Suprapubic skin (tissue), 4 donors: ENCODE data around the gene DNHD1. TPM values are rescaled to one million over a fixed set of nuclear protein-coding genes. Genes with fewer than 3 reads are reported as not detected.

Source experiments
- DNase-seq, 2 donors: peaks; one replicate each; pipeline ENCODE4 v3.0.0-alpha.2; 2019; ENCODE audit warnings: low spot score in 2 of 2
- H3K27ac ChIP-seq: fragments of 200-600 bp; sonication (generic); one replicate; pipeline ENCODE4 v1.5.1; 2019
- H3K27me3 ChIP-seq: fragments of 200-600 bp; sonication (generic); one replicate; pipeline ENCODE4 v1.5.1; 2019
- H3K36me3 ChIP-seq: fragments of 200-600 bp; sonication (generic); one replicate; pipeline ENCODE4 v1.5.1; 2019
- H3K4me1 ChIP-seq: fragments of 200-600 bp; sonication (generic); one replicate; pipeline ENCODE4 v1.5.1; 2019
- H3K4me3 ChIP-seq: fragments of 200-600 bp; sonication (generic); one replicate; pipeline ENCODE4 v1.5.1; 2019; ENCODE audit warnings: mild to moderate bottlenecking
- H3K9me3 ChIP-seq: fragments of 200-600 bp; sonication (generic); one replicate; pipeline ENCODE4 v1.5.1; 2019
- EP300 ChIP-seq: sonication (generic); formaldehyde crosslinking; IDR thresholded peaks from one replicate; pipeline ENCODE4 v1.6.1; 2017; ENCODE audit warnings: antibody characterized with exemption
- POLR2A ChIP-seq, 2 donors: fragments of 450-650 bp; IDR thresholded peaks; one replicate each; pipeline ENCODE4 v1.6.1; 2017; ENCODE audit warnings: antibody characterized with exemption in 2 of 2, mild to moderate bottlenecking in 2 of 2, moderate library complexity in 2 of 2
- POLR2AphosphoS5 ChIP-seq, 3 donors: sonication (generic); formaldehyde crosslinking; IDR thresholded peaks; one replicate each; pipeline ENCODE4 v1.6.1; 2017; ENCODE audit warnings: antibody characterized with exemption in 3 of 3
- WGBS: methylation state at CpG from one replicate; pipeline ENCODE4 v1.1.5; 2018; 5-methylcytosine and 5-hydroxymethylcytosine counted together
- total RNA-seq, 4 donors: library from RNA; depleted of rRNA; stranded (reverse); fragments of >200 nt; gene quantifications; one replicate each; pipeline ENCODE4 v1.1.0, GENCODE V29; 2016
- TF ChIP-seq, protein P1 (sequence below), 2 donors: fragments of 200-600 bp in 1 of 2; fragments of 450-650 bp in 1 of 2; sonication (generic) in 1 of 2; IDR thresholded peaks; one replicate each; pipeline ENCODE4 v1.5.1; 2016 to 2019; ENCODE audit warnings: antibody characterized with exemption in 2 of 2, mild to moderate bottlenecking in 1 of 2, moderate library complexity in 1 of 2

Gene DNHD1
- total RNA-seq, 4 donors from 2014 or later = 6.2 to 32.0 (median 9.6) TPM

DNA sequence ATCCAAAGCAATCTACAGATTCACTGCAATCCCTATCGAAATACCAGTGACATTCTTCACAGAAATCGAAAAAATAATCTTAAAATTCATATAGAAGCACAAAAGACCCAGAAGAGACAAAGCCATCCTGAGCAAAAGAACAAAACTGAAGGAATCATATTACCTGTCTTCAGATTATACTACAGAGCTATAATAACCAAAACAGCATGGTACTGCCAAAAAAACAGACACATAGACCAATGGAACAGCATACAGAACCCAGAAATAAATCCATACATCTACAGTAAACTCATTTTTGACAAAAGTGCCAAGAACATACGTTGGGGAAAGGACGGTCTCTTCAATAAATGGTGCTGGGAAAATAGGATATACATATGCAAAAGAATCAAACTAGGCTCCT lies 87.4 kb downstream of the DNHD1 start:
- WGBS = 92% methylated on average over 4 of the region's 4 CpGs
- H3K27me3 ChIP-seq = no peaks in the 10 kb centered on the region

DNA sequence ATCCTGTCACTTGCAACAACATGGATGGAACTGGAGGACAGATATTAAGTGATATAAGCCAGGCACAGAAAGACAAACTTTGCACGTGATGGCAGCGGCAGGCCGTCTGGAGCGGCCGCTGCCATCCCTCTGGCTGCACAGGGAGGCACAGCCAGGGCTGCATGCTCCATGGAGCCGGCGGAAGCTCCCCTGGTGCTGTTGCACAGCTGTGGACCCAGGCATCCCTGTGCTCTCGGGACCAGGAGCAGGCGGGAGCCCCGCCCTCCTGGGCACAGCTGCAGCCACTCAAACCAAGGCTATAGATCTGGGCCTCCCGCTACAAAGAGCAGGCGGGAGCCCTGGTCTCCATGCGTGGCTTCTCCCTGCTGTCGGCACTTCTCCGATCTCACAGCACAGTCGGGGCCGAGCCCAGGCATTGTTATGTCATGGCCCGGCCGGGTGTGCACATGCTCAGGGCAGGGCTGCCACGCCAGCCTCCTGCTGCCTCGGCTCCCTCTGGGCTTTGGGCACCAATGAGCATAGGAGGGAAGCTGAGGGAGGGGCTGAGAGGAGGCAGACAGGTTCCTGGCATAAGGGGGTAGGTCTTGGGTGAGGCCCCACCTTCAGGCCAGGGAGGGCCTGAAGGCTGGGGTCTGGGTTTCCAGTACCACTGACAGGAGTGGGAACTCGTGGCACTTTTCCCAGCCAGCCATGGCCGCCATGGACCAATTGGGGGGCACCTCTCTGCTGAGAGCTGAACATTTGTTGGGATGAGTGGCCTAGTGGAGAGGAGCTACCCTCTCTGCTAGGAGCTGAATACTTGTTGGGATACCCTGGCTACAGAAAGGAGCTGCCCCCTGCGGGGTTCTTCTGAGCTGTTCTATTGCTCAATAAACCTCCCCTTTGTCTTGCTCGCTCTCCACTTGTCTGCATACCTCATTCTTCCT lies 89.6 kb downstream of the DNHD1 start:
- H3K4me3 ChIP-seq = no peak overlapping the region
- no peak overlapping the region for H3K27ac ChIP-seq
- WGBS = 50% methylated on average over 13 of the region's 25 CpGs
- DNase-seq = no peak
- H3K4me1 ChIP-seq = peaks cover 8% of the 10 kb centered on the region
- no peaks in the 10 kb centered on the region for H3K27me3 ChIP-seq
- H3K36me3 ChIP-seq = no peaks in the 10 kb centered on the region
- peaks cover 10% of the 10 kb centered on the region for H3K9me3 ChIP-seq
- no peak for TF ChIP-seq POLR2A (IDR thresholded peaks at IDR 0.05)
- TF ChIP-seq POLR2AphosphoS5 (IDR thresholded peaks at IDR 0.05) = no peak
- no peak for TF ChIP-seq EP300
- TF ChIP-seq, protein P1, sequence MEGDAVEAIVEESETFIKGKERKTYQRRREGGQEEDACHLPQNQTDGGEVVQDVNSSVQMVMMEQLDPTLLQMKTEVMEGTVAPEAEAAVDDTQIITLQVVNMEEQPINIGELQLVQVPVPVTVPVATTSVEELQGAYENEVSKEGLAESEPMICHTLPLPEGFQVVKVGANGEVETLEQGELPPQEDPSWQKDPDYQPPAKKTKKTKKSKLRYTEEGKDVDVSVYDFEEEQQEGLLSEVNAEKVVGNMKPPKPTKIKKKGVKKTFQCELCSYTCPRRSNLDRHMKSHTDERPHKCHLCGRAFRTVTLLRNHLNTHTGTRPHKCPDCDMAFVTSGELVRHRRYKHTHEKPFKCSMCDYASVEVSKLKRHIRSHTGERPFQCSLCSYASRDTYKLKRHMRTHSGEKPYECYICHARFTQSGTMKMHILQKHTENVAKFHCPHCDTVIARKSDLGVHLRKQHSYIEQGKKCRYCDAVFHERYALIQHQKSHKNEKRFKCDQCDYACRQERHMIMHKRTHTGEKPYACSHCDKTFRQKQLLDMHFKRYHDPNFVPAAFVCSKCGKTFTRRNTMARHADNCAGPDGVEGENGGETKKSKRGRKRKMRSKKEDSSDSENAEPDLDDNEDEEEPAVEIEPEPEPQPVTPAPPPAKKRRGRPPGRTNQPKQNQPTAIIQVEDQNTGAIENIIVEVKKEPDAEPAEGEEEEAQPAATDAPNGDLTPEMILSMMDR (IDR thresholded peaks at IDR 0.05) = no peak

More for the DNA sequence above, 87.4 kb downstream of the DNHD1 start:
- H3K4me3 ChIP-seq = no peak overlapping the region
- H3K36me3 ChIP-seq = no peaks in the 10 kb centered on the region
- H3K27ac ChIP-seq = no peak overlapping the region
- peaks cover 10% of the 10 kb centered on the region for H3K9me3 ChIP-seq
- H3K4me1 ChIP-seq = peaks cover 8% of the 10 kb centered on the region
- TF ChIP-seq EP300 = no peak
- no peak for TF ChIP-seq POLR2A (IDR thresholded peaks at IDR 0.05)
- no peak for TF ChIP-seq POLR2AphosphoS5 (IDR thresholded peaks at IDR 0.05)
- TF ChIP-seq, protein P1 (IDR thresholded peaks at IDR 0.05) = no peak
- DNase-seq = no peak

DNA sequence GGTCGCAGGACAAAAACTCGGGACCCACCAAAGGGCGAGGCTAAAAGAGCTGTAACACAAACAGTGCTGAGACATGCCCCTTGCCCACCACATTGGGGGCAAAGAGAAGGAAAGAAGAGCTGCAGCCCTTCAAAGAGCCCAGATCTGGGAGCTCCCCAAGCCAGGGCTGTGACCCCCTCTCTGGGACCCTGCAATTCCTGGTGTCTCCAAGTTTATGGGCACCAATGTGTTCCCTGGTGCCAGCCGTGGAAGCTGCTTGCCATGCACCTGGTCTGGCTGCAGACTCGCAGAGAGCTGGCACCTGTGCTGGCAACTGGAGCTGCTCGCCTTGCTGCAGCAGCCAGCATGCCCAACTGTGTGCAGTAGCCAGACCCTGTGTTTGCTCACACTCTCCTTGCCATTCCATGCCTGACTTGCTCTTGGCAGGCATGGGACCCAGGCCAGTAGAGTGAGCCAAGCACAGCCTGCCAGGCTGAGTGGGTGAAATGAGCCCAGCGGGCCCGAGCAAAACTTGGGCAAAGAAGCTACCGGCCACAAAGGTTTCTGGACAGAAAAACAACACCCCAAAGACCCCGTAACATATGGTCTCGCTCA lies 90.4 kb downstream of the DNHD1 start:
- Histone ChIP-seq H3K36me3 (peaks cover 6% of the 10 kb centered on the region), H3K4me3 (no peak overlapping the region), H3K27me3 (no peaks in the 10 kb centered on the region), H3K9me3 (peaks cover 7% of the 10 kb centered on the region), H3K27ac (no peak overlapping the region), H3K4me1 (peaks cover 8% of the 10 kb centered on the region)
- WGBS = 71% methylated on average over 8 of the region's 11 CpGs
- no peak for DNase-seq
- TF ChIP-seq EP300 = no peak
- no peak for TF ChIP-seq POLR2AphosphoS5 (IDR thresholded peaks at IDR 0.05)
- TF ChIP-seq POLR2A (IDR thresholded peaks at IDR 0.05) = no peak
- TF ChIP-seq, protein P1 (IDR thresholded peaks at IDR 0.05) = no peak

DNA sequence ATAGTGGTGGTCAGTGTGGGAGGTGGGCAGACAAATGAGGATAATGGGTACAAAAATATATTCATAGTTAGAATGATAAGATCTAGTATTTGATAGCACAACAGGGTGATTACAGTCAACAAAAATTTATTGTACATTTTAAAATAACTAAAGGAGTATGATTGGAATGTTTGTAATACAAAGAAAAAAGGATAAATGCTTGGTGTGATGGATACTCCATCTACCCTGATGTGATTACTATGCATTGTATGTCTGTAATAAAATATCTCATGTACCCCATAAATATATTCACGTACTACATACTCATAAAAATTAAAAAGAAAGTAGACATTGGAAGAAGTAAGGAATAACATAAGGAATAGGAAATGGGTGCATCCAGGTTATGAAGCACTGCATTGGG lies 90.9 kb downstream of the DNHD1 start:
- Histone ChIP-seq H3K36me3 (peaks cover 10% of the 10 kb centered on the region), H3K4me1 (peaks cover 8% of the 10 kb centered on the region), H3K9me3 (peaks cover 6% of the 10 kb centered on the region), H3K4me3 (no peak overlapping the region), H3K27ac (no peak overlapping the region), H3K27me3 (no peaks in the 10 kb centered on the region)
- no peak for DNase-seq
- whole genome bisulfite sequencing = 75% methylated on average over 1 of the region's 1 CpG
- TF ChIP-seq EP300 (no peak), POLR2A (IDR thresholded peaks at IDR 0.05) (no peak), POLR2AphosphoS5 (IDR thresholded peaks at IDR 0.05) (no peak)
- TF ChIP-seq, protein P1 (IDR thresholded peaks at IDR 0.05) = no peak

DNA sequence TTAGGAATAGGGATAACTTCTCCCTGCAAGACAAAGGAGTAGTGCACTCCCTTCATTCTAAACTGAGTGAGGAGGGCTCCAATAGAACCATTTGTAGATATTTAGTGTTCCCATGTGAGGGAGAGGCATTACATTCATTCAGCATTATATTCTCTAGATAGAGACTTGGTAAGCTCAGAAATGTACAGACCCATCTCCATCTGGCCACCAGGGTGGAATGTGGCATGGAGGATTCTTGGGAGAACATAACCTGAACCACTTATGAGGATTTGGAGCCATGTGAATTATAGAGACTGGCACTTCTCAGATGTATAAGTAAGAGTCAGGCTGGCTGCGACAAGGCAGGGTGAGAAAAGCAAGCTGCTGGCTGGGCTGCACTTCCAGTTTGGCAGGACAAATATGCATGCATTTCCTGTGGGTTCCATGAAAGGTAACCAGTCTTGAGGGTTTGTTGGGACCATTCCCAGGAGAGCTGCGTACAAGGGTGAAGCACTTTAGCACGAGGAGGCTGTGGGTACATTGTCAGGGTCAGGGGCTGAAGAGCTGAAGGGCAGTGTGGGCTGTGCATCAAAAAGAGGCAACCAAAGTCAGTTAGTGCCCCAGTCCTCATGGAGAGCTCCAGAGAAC lies 97.2 kb downstream of the DNHD1 start:
- DNase-seq = no peak
- Histone ChIP-seq H3K36me3 (peaks cover 36% of the 10 kb centered on the region), H3K27me3 (no peaks in the 10 kb centered on the region), H3K4me1 (no peaks in the 10 kb centered on the region), H3K4me3 (no peak overlapping the region), H3K9me3 (no peaks in the 10 kb centered on the region), H3K27ac (no peak overlapping the region)
- WGBS = 82% methylated on average over 3 of the region's 3 CpGs
- no peak for TF ChIP-seq POLR2A (IDR thresholded peaks at IDR 0.05)
- TF ChIP-seq, protein P1 (IDR thresholded peaks at IDR 0.05) = no peak
- no peak for TF ChIP-seq POLR2AphosphoS5 (IDR thresholded peaks at IDR 0.05)
